ENCODE results near the gene OBSCN. TPM values are rescaled to one million over a fixed set of nuclear protein-coding genes. Genes with fewer than 3 reads are reported as not detected.

OBSCN gene
- total RNA-seq, 1 donor from 2014 or later = 21.6 TPM

DNA sequence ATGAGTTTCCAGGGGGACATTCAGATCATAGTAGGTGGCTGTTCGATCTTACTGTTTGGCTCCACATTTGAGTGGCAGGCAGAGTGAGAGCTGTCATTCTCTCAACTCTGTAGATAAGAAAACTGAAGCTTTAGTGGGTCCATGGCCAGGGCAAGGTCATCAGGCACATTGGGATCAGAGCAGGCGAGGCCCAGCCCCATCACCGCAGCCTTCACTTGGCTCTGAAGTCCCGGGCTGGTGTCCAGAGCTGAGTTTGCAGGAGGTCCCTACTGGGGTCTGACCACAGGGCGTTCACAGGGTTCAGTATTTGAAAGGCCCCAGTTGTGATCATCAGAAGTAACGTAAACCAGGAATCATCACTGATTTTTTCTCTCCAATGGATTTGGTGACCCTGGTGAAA lies 76.7 kb downstream of the OBSCN start:
- intact Hi-C loops (cut with micrococcal nuclease) = no loop called here

DNA sequence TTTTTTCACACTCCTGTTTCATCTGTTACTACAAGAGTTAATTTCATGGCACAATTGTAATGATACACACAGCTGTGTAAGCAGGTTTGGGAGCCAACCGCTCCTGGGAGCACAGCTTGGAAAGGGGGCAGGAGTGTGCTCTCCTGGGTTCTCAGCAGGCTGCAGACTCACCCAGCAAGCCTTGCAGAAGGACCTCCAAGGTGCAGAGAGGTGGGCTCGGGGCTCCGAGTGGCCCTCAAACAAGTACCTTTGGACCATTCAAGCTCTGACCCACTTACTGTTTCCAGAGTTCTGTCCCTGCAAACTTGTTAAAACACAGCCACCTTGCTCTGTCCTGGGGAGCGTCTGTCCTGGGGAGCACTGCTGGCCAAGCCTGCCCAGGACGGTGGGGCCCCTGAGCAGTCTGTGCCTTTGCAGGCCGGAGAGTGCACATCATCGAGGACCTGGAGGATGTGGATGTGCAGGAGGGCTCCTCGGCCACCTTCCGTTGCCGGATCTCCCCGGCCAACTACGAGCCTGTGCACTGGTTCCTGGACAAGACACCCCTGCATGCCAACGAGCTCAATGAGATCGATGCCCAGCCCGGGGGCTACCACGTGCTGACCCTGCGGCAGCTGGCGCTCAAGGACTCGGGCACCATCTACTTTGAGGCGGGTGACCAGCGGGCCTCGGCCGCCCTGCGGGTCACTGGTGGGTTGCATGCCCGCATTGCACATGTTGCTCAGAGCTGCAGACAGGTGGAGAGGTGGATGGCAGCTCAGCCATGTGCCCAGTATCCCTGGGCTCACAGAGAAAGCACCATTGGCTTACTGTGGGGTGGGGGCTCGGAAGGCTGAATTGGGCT lies 78.0 kb downstream of the OBSCN start:
- intact Hi-C loops (cut with micrococcal nuclease) = no loop called here

DNA sequence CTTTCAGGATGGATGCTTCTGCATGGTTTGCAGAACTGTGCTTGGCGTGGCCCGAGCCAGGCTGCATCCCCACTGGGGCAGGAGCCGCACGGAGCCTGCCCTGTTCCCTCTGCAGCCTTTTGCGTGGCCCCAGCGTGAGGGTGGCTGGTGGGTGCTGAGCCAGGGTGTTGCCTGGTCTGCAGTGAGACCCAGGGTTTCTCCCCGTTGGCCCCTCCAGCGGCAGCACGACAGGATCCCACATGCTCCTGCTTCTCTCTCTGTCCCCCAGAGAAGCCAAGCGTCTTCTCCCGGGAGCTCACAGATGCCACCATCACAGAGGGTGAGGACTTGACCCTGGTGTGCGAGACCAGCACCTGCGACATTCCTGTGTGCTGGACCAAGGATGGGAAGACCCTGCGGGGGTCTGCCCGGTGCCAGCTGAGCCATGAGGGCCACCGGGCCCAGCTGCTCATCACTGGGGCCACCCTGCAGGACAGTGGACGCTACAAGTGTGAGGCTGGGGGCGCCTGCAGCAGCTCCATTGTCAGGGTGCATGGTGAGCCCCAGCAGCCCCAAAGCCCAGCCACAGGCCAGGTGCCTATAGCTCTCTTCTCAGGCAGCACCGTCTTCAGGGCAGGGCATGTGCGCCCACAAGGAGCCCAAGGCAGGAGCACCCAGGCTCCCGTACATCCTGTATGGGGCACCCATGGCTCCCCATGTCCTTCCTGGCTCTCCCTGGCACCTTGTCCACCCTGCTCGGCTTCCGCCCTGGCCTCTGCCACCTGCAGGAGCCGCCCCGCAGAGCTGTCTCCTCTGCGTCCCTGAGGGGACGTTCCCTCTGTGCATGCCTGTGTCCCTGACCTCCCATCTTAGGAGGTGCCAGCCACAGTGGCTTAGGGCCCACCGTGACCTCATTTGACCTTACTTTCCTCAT lies 78.9 kb downstream of the OBSCN start:
- intact Hi-C loops (cut with micrococcal nuclease) = no loop called here

DNA sequence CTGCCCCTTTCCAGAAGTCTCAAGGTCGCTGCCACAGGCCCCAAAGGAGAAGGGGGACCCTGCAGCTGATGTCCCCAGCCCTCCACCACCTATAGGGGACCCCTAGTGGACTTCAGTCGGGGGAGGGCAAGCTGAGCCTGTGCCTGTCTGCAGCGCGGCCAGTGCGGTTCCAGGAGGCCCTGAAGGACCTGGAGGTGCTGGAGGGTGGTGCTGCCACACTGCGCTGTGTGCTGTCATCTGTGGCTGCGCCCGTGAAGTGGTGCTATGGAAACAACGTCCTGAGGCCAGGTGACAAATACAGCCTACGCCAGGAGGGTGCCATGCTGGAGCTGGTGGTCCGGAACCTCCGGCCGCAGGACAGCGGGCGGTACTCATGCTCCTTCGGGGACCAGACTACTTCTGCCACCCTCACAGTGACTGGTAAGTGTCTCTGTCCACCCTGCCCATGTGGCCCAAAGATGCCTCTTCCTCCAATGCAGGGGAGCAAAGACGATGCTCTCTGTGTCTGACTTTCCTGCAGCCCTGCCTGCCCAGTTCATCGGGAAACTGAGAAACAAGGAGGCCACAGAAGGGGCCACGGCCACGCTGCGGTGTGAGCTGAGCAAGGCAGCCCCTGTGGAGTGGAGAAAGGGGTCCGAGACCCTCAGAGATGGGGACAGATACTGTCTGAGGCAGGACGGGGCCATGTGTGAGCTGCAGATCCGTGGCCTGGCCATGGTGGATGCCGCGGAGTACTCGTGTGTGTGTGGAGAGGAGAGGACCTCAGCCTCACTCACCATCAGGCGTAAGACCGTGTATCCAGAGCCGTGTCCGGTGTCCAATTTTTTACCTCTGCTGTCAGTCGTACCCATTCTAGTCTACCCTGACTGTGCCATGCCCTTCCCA lies 79.9 kb downstream of the OBSCN start:
- intact Hi-C loops (cut with micrococcal nuclease) = no loop called here

DNA sequence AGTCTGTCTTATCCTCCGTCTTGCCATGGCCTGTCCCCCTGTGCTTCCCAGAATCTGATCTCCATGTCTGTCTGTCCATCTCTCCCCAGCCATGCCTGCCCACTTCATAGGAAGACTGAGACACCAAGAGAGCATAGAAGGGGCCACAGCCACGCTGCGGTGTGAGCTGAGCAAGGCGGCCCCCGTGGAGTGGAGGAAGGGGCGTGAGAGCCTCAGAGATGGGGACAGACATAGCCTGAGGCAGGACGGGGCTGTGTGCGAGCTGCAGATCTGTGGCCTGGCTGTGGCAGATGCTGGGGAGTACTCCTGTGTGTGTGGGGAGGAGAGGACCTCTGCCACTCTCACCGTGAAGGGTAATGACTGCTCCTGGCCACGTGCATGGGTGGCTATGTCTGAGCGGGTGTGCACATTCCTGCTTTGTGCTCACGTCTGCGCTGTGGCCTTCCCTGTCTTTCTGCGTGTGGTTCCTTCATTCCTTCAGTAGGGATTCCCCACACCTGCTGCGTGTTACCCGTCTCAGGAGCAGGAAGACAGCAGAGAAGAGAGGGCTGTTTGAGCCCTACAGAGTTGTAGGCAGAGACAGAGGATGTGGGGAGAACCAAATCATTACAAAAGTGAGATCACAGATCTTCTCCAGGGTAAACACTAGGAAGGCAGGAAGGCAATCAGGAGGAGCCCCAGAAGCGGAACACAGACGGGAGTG lies 80.8 kb downstream of the OBSCN start:
- intact Hi-C loops (cut with micrococcal nuclease) = no loop called here

DNA sequence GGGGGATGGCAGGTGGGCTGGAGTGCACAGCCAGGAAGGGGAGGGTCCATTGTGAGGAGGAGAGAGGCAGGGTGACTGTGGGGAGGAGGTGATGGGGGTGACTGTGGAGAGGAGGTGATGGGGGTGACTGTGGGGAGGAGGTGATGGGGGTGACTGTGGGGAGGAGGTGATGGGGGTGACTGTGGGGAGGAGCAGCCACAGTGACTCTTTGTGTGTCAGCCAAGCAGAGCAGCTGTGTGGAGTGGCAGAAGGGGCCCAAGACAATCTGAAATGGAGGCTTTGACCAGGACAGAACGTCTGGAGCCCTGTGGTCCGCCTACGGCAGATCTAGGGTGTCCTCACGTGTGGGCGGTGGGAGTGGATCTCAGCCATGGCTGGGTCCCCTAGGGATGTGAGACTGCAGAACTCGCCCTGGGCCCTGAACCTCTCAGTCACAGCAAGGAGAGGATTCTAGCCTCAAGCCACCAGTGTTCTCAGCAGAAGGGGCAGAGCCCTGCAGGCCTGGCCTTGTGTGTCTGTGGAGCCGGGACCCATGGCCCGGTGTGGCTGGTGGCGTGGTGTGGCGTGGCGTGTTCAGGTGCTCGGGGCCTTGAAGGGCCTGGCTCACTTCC lies 81.5 kb downstream of the OBSCN start:
- intact Hi-C loops (cut with micrococcal nuclease) = no loop called here

DNA sequence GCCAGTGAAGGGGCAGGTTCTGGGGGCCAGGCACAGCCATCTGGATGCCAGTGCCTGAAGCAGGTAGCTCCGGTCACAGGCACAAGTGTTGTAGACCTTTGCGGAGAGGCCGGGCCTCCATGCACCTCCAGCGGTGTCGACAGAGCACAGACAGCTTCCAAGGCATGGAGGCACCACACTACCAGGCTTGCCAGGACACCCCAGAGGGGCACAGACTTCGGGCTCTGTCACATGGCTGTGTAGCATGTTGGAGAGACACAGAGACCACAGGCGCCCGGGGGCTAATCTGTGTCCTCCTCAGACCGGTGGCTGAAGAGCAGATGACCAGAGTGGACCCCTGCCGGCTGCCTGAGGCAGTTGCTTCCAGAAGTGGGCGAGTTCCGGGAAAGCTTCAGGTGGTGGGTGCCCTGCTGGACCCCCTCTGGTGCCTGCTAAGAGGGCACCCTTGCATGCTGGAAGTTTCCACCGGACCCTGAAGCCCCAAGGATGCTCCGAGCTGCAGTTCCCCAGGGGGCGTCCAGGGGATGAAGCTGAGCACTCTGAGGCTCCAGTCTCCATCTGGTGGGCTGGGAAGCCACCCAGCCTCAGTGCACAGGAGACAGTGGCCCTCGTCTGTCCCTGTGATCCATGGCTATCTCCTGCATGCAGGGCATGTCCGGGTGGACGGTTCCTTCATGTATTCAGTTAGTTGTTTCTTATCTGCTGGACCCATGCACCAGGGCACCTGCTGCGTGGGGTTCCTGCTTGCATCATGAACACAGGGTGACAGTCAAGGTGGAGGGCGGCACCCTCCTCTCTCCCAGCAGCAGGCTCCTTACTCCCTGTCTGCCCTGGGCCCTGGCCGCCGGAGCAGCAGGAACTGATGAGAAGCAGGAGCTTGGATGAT lies 82.4 kb downstream of the OBSCN start:
- intact Hi-C loops (cut with micrococcal nuclease) = no loop called here

DNA sequence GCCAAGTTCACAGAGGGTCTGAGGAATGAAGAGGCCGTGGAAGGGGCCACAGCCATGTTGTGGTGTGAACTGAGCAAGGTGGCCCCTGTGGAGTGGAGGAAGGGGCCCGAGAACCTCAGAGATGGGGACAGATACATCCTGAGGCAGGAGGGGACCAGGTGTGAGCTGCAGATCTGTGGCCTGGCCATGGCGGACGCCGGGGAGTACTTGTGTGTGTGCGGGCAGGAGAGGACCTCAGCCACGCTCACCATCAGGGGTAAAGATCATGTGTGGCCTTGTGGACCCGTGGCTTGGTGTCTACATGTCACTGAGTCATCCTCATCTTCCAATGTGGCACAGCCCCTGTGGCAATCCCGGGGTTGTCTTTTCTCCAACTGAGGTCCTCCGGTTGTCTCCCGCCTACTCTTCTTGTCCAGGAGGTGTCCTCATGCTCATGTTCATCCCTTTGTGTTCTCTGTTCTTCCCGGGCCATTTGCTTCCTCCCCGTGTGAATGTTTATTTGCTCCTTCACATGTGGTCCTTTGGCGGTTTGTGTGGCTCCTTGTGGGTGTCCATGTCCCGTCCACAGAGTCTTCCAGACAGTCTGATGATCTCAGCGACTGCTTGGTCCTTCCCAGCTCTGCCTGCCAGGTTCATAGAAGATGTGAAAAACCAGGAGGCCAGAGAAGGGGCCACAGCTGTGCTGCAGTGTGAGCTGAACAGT lies 84.2 kb downstream of the OBSCN start:
- intact Hi-C loops (cut with micrococcal nuclease) = no loop called here

DNA sequence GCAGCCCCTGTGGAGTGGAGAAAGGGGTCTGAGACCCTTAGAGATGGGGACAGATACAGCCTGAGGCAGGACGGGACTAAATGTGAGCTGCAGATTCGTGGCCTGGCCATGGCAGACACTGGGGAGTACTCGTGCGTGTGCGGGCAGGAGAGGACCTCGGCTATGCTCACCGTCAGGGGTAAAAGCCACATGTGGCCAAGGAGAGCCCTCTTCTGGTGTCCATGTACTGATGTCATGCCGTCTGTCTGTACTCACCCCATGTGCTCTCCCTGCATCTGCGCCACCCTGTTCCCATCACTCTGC lies 84.7 kb downstream of the OBSCN start:
- intact Hi-C loops (cut with micrococcal nuclease) = no loop called here

DNA sequence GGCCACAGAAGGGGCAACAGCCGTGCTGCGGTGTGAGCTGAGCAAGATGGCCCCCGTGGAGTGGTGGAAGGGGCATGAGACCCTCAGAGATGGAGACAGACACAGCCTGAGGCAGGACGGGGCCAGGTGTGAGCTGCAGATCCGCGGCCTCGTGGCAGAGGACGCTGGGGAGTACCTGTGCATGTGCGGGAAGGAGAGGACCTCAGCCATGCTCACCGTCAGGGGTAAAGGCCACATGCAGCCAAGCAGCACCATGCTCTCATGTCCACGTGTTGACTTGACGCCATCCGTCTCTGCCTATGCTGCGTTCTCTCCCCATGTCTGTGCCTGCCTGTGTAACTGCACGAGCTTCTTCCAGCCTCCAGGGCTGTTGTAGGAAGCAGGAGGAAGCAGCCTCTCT lies 85.5 kb downstream of the OBSCN start:
- intact Hi-C loops (cut with micrococcal nuclease) = no loop called here

DNA sequence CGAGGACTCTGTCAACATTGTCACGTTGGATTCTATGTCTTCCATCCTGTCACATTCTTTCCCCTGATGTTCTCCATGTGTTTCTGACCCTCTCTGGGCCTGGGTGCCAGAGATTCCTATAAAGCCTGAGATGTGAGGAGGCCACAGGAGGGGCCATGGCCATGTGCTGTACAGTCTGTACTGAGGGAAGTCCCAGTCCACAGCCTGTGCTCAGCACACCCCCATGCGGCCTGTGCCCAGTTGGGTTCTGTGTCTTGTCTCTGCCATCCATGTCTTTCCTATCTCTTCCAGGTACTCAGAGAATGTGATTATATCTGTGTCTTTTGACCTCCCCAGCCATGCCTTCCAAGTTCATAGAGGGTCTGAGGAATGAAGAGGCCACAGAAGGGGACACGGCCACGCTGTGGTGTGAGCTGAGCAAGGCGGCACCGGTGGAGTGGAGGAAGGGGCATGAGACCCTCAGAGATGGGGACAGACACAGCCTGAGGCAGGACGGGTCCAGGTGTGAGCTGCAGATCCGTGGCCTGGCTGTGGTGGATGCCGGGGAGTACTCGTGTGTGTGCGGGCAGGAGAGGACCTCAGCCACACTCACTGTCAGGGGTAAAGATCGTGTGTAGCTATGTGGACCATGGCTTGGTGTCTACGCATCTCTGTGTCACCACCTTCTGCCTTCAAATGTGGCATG lies 86.1 kb downstream of the OBSCN start:
- intact Hi-C loops (cut with micrococcal nuclease) = no loop called here

DNA sequence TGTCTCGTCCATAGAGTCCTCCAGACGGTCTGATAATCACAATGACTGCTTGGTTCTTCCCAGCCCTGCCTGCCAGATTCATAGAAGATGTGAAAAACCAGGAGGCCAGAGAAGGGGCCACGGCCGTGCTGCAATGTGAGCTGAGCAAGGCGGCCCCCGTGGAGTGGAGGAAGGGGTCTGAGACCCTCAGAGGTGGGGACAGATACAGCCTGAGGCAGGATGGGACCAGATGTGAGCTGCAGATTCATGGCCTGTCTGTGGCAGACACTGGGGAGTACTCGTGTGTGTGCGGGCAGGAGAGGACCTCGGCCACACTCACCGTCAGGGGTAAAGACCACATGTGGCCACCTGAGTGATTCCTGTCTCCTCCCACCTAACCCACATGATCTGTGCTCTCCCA lies 86.9 kb downstream of the OBSCN start:
- intact Hi-C loops (cut with micrococcal nuclease) = no loop called here

DNA sequence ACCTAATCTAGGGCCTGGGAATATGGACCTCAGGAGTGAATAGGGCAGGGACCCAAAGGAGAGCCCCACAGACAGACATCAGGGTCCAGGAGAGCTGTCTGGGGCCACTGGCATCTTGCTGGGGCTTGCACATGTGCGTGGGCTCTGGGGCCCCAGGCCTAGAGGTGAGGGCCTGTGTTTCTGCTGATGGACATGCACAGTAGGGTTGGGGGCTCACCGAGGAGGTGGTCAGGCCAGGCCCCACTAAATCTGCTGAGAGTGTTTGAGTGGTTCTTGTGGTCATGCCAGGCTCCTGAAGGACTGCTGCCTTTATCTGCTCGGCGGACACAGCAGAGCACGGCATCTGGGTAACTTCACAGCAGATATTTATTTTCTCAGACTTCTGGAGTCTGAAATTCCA lies 87.4 kb downstream of the OBSCN start:
- intact Hi-C loops (cut with micrococcal nuclease) = no loop called here

DNA sequence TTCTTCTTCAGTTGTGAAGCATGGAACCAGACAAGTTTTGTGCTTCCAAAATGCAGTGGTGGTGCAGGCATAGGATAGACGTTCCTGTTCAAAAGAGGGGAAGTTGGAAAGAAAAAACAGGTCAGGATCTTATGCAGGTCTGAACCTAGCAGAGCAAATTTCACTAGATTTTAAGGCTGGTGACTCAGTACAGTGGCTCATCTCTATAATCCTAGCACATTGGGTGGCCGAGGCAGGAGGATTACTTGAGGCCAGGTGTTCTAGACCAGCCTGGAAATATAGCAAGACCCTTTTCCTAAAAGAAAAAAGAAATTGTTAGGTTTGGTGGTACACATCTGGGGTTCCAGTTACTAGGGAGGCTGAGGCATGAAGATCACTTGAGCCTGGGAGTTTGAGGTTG lies 88.1 kb downstream of the OBSCN start:
- intact Hi-C loops (cut with micrococcal nuclease) = no loop called here

DNA sequence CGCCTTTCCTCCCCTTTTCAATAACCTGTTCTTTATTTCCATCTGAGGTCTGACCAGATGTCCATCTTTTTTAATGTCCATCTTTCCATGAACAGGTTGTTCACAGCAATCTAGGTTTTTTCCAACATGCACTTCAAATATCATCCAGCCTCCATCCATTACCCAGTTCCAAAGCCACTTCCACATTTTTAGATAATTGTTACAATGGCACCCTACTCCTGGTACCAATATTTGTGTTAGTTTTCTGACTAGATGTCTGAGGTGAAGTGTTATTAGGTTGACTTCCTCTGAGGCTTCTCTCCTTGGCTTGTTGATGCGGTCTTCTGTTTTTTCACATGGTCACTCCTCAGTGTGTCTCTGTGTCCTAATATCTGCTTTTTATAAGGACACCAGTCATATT lies 89.4 kb downstream of the OBSCN start:
- intact Hi-C loops (cut with micrococcal nuclease) = no loop called here

DNA sequence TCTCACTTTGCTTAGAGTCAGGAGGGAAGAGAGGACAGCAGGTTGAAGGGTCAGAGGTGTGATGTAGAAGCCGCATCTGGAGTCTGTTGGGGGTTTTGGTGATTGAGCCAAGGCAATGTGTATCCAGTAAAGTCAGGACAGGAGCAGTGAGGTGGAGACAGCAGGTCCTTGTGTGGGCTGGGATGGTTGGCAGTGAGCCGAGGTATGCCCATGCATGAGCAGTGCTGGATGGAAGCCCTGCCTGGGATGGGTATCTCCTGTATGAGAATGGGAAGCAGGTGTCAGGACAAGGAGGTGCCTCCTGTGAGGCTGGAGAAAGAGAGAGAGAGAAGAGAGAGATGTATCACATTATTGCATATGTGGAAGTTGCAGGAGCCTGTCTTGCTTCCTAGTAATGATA lies 90.0 kb downstream of the OBSCN start:
- intact Hi-C loops (cut with micrococcal nuclease) = no loop called here

DNA sequence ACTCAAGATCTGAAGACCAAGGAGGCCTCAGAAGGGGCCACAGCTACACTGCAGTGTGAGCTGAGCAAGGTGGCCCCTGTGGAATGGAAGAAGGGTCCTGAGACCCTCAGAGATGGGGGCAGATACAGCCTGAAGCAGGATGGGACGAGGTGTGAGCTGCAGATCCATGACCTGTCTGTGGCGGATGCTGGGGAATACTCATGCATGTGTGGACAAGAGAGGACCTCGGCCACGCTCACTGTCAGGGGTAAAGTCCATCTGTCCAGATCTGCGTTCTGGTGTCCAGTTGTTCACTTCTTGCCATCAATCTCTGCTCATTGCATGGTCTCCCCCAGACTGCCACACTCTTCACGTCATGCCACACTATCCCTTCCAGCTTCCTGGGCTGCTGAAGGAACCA lies 90.6 kb downstream of the OBSCN start:
- intact Hi-C loops (cut with micrococcal nuclease) = no loop called here

DNA sequence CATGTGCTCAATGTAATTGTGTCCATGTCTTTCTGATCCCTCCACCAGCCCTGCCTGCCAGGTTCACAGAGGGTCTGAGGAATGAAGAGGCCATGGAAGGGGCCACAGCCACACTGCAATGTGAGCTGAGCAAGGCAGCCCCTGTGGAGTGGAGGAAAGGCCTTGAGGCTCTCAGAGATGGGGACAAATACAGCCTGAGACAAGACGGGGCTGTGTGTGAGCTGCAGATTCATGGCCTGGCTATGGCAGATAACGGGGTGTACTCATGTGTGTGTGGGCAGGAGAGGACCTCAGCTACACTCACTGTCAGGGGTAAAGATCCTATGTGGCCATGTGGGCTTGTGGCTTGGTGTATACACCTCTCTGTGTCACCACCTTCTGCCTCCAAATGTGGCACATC lies 91.4 kb downstream of the OBSCN start:
- intact Hi-C loops (cut with micrococcal nuclease) = no loop called here

Data from T-helper 2 cell treated with Interferon-gamma antibody and Interleukin-4, amounts not matched to agents 100 ng/mL and 5 ng/mL, for 36 hours (primary cell).